Sigmoid colon (tissue), 4 donors: ENCODE data around the gene LRP1B.

Source experiments
- CTCF ChIP-seq, 4 experiments: fragments of 450-650 bp in 3 of 4; fragments of 200-600 bp in 1 of 4; IDR thresholded peaks; one replicate each; pipeline ENCODE4 v1.5.1; 2016 to 2019; ENCODE audit warnings: antibody characterized with exemption in 4 of 4, mild to moderate bottlenecking in 3 of 4, moderate library complexity in 2 of 4
- POLR2A ChIP-seq, 2 donors: fragments of 450-650 bp; IDR thresholded peaks; one replicate each; pipeline ENCODE4 v1.6.1; 2016; ENCODE audit warnings: antibody characterized with exemption in 2 of 2, mild to moderate bottlenecking in 2 of 2, moderate library complexity in 2 of 2
- POLR2AphosphoS5 ChIP-seq, 4 donors: sonication (generic); formaldehyde crosslinking; IDR thresholded peaks; one replicate each; pipeline ENCODE4 v1.6.1; 2017; ENCODE audit warnings: antibody characterized with exemption in 4 of 4

- TF ChIP-seq CTCF (IDR thresholded peaks at IDR 0.05) (no peak), POLR2A (IDR thresholded peaks at IDR 0.05) (no peak), POLR2AphosphoS5 (IDR thresholded peaks at IDR 0.05) (no peak)
Observed at GRCh38 chr2:140630557-140630956, 1500.3 kb downstream of the LRP1B start.
